ENCODE measurements around the gene MEGF8. TPM values are rescaled to one million over a fixed set of nuclear protein-coding genes. Genes with fewer than 3 reads are reported as not detected.

Gene MEGF8
- total and polyA plus RNA-seq, 10 of the 15 experiments (the other 5 are each of a cell fraction or from before 2014, with no cell fraction given): 0.43 to 12.8 (median 2.7) TPM

GRCh38 chr19:42420055-42420544 is 94.7 kb downstream of the MEGF8 start (continued):
- TF ChIP-seq NR2F1 (conservative IDR thresholded peaks at IDR 0.05) (peak; percentile 51; the same call in 1 of the 2 replicates), HCFC1 (IDR thresholded peaks at IDR 0.05; ENCODE audit: low read length) (0 out of 2 replicates have a peak, but pooled peaks have one; percentile 14), NBN (IDR thresholded peaks at IDR 0.05) (no peak), TBL1XR1 (IDR thresholded peaks at IDR 0.05; ENCODE audit: low read depth, low read length) (no peak), ZNF622 (IDR thresholded peaks at IDR 0.05) (no peak), GABPA (IDR thresholded peaks at IDR 0.05; ENCODE audit: low read depth) (no peak), ZBTB40 (IDR thresholded peaks at IDR 0.05; ENCODE audit: borderline replicate concordance) (no peak), NFIC (IDR thresholded peaks at IDR 0.05; ENCODE audit: low read depth, low read length) (no peak), FOXM1 (IDR thresholded peaks at IDR 0.05; ENCODE audit: low read depth, low read length) (no peak), CBX3 (IDR thresholded peaks at IDR 0.05; ENCODE audit: borderline replicate concordance, low read depth) (no peak)
- TF ChIP-seq, protein P1, sequence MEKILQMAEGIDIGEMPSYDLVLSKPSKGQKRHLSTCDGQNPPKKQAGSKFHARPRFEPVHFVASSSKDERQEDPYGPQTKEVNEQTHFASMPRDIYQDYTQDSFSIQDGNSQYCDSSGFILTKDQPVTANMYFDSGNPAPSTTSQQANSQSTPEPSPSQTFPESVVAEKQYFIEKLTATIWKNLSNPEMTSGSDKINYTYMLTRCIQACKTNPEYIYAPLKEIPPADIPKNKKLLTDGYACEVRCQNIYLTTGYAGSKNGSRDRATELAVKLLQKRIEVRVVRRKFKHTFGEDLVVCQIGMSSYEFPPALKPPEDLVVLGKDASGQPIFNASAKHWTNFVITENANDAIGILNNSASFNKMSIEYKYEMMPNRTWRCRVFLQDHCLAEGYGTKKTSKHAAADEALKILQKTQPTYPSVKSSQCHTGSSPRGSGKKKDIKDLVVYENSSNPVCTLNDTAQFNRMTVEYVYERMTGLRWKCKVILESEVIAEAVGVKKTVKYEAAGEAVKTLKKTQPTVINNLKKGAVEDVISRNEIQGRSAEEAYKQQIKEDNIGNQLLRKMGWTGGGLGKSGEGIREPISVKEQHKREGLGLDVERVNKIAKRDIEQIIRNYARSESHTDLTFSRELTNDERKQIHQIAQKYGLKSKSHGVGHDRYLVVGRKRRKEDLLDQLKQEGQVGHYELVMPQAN (conservative IDR thresholded peaks at IDR 0.05): no peak
- TF ChIP-seq, protein P2, sequence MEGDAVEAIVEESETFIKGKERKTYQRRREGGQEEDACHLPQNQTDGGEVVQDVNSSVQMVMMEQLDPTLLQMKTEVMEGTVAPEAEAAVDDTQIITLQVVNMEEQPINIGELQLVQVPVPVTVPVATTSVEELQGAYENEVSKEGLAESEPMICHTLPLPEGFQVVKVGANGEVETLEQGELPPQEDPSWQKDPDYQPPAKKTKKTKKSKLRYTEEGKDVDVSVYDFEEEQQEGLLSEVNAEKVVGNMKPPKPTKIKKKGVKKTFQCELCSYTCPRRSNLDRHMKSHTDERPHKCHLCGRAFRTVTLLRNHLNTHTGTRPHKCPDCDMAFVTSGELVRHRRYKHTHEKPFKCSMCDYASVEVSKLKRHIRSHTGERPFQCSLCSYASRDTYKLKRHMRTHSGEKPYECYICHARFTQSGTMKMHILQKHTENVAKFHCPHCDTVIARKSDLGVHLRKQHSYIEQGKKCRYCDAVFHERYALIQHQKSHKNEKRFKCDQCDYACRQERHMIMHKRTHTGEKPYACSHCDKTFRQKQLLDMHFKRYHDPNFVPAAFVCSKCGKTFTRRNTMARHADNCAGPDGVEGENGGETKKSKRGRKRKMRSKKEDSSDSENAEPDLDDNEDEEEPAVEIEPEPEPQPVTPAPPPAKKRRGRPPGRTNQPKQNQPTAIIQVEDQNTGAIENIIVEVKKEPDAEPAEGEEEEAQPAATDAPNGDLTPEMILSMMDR (IDR thresholded peaks at IDR 0.05 in 2 of 3, conservative IDR thresholded peaks at IDR 0.05 in 1 of 3; ENCODE audit: control insufficient read depth in 2 of 3, extremely low read depth in 1 of 3, insufficient read depth in 1 of 3, low read depth in 3 of 3, low read length in 3 of 3): peak; percentile 97 to 99 (median 98)
- TF ChIP-seq, protein P3, sequence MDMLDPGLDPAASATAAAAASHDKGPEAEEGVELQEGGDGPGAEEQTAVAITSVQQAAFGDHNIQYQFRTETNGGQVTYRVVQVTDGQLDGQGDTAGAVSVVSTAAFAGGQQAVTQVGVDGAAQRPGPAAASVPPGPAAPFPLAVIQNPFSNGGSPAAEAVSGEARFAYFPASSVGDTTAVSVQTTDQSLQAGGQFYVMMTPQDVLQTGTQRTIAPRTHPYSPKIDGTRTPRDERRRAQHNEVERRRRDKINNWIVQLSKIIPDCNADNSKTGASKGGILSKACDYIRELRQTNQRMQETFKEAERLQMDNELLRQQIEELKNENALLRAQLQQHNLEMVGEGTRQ (IDR thresholded peaks at IDR 0.05; ENCODE audit: borderline replicate concordance, low read depth, low read length): no peak
- TF ChIP-seq, protein P4, sequence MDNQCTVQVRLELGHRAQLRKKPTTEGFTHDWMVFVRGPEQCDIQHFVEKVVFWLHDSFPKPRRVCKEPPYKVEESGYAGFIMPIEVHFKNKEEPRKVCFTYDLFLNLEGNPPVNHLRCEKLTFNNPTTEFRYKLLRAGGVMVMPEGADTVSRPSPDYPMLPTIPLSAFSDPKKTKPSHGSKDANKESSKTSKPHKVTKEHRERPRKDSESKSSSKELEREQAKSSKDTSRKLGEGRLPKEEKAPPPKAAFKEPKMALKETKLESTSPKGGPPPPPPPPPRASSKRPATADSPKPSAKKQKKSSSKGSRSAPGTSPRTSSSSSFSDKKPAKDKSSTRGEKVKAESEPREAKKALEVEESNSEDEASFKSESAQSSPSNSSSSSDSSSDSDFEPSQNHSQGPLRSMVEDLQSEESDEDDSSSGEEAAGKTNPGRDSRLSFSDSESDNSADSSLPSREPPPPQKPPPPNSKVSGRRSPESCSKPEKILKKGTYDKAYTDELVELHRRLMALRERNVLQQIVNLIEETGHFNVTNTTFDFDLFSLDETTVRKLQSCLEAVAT (IDR thresholded peaks at IDR 0.05): peak; percentile 59
- TF ChIP-seq, protein P5, sequence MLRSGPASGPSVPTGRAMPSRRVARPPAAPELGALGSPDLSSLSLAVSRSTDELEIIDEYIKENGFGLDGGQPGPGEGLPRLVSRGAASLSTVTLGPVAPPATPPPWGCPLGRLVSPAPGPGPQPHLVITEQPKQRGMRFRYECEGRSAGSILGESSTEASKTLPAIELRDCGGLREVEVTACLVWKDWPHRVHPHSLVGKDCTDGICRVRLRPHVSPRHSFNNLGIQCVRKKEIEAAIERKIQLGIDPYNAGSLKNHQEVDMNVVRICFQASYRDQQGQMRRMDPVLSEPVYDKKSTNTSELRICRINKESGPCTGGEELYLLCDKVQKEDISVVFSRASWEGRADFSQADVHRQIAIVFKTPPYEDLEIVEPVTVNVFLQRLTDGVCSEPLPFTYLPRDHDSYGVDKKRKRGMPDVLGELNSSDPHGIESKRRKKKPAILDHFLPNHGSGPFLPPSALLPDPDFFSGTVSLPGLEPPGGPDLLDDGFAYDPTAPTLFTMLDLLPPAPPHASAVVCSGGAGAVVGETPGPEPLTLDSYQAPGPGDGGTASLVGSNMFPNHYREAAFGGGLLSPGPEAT (IDR thresholded peaks at IDR 0.05; ENCODE audit: low read depth): no peak
- TF ChIP-seq, protein P6, sequence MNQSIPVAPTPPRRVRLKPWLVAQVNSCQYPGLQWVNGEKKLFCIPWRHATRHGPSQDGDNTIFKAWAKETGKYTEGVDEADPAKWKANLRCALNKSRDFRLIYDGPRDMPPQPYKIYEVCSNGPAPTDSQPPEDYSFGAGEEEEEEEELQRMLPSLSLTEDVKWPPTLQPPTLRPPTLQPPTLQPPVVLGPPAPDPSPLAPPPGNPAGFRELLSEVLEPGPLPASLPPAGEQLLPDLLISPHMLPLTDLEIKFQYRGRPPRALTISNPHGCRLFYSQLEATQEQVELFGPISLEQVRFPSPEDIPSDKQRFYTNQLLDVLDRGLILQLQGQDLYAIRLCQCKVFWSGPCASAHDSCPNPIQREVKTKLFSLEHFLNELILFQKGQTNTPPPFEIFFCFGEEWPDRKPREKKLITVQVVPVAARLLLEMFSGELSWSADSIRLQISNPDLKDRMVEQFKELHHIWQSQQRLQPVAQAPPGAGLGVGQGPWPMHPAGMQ (IDR thresholded peaks at IDR 0.05; ENCODE audit: borderline replicate concordance): no peak

Measured in GM12878 (cell line).